ENCODE data around the gene RNASEH2B.
A peak's percentile ranks its signal among the peaks of the same experiment; 100 is the strongest.

The RNASEH2B gene

GRCh38 chr13:50898338-50898737, 11.3 kb upstream of the RNASEH2B start:
- DNase-seq: no peak
- in situ Hi-C loops (cut with HindIII; ENCODE audit: low pct_ligation_motif_present, low pct_unique_long_range_greater_than_20kb, low sequenced_read_pairs): no loop called here

GRCh38 chr13:50901701-50902100, 7.9 kb upstream of the RNASEH2B start:
- in situ Hi-C loops (cut with HindIII; ENCODE audit: low pct_ligation_motif_present, low pct_unique_long_range_greater_than_20kb, low sequenced_read_pairs): no loop called here
- no peak for DNase-seq

- in situ Hi-C loops (cut with HindIII; ENCODE audit: low pct_ligation_motif_present, low pct_unique_long_range_greater_than_20kb, low sequenced_read_pairs): no loop called here
- no peak for DNase-seq
These were observed 4.3 kb upstream of the RNASEH2B start for GRCh38 chr13:50905256-50905655.

- in situ Hi-C loops (cut with HindIII; ENCODE audit: low pct_ligation_motif_present, low pct_unique_long_range_greater_than_20kb, low sequenced_read_pairs): no loop called here
These were observed 1.8 kb upstream of the RNASEH2B start for GRCh38 chr13:50907781-50908180.

GRCh38 chr13:50908371-50908770, 1.2 kb upstream of the RNASEH2B start:
- in situ Hi-C loops (cut with HindIII; ENCODE audit: low pct_ligation_motif_present, low pct_unique_long_range_greater_than_20kb, low sequenced_read_pairs): no loop called here

More at GRCh38 chr13:50907781-50908180, 1.8 kb upstream of the RNASEH2B start:
- DNase-seq: no peak

GRCh38 chr13:50910485-50910805, 854 bp downstream of the RNASEH2B start:
- in situ Hi-C loops (cut with HindIII; ENCODE audit: low pct_ligation_motif_present, low pct_unique_long_range_greater_than_20kb, low sequenced_read_pairs): no loop called here
- DNase-seq: peak; percentile 48

More at GRCh38 chr13:50908371-50908770, 1.2 kb upstream of the RNASEH2B start:
- DNase-seq: no peak

GRCh38 chr13:50911081-50911631, 1.6 kb downstream of the RNASEH2B start:
- in situ Hi-C loops (cut with HindIII; ENCODE audit: low pct_ligation_motif_present, low pct_unique_long_range_greater_than_20kb, low sequenced_read_pairs): no loop called here
- DNase-seq: no peak

GRCh38 chr13:50911937-50912795, 2.6 kb downstream of the RNASEH2B start:
- DNase-seq: peak; percentile 78
- in situ Hi-C loops (cut with HindIII; ENCODE audit: low pct_ligation_motif_present, low pct_unique_long_range_greater_than_20kb, low sequenced_read_pairs): no loop called here

GRCh38 chr13:50912851-50913250, 3.3 kb downstream of the RNASEH2B start:
- DNase-seq: no peak

GRCh38 chr13:50914176-50914700, 4.6 kb downstream of the RNASEH2B start:
- in situ Hi-C loops (cut with HindIII; ENCODE audit: low pct_ligation_motif_present, low pct_unique_long_range_greater_than_20kb, low sequenced_read_pairs): no loop called here

More at GRCh38 chr13:50912851-50913250, 3.3 kb downstream of the RNASEH2B start:
- in situ Hi-C loops (cut with HindIII; ENCODE audit: low pct_ligation_motif_present, low pct_unique_long_range_greater_than_20kb, low sequenced_read_pairs): no loop called here

GRCh38 chr13:50914848-50915247, 5.3 kb downstream of the RNASEH2B start:
- no peak for DNase-seq
- in situ Hi-C loops (cut with HindIII; ENCODE audit: low pct_ligation_motif_present, low pct_unique_long_range_greater_than_20kb, low sequenced_read_pairs): no loop called here

More at GRCh38 chr13:50914176-50914700, 4.6 kb downstream of the RNASEH2B start:
- no peak for DNase-seq

GRCh38 chr13:50915565-50915964, 6.0 kb downstream of the RNASEH2B start:
- in situ Hi-C loops (cut with HindIII; ENCODE audit: low pct_ligation_motif_present, low pct_unique_long_range_greater_than_20kb, low sequenced_read_pairs): no loop called here
- no peak for DNase-seq

- DNase-seq: no peak
- in situ Hi-C loops (cut with HindIII; ENCODE audit: low pct_ligation_motif_present, low pct_unique_long_range_greater_than_20kb, low sequenced_read_pairs): no loop called here
These were observed 7.2 kb downstream of the RNASEH2B start for GRCh38 chr13:50916701-50917184.

GRCh38 chr13:50917572-50917971, 8.0 kb downstream of the RNASEH2B start:
- DNase-seq: no peak
- in situ Hi-C loops (cut with HindIII; ENCODE audit: low pct_ligation_motif_present, low pct_unique_long_range_greater_than_20kb, low sequenced_read_pairs): no loop called here

GRCh38 chr13:50918567-50918966, 9.0 kb downstream of the RNASEH2B start:
- in situ Hi-C loops (cut with HindIII; ENCODE audit: low pct_ligation_motif_present, low pct_unique_long_range_greater_than_20kb, low sequenced_read_pairs): no loop called here
- no peak for DNase-seq

- in situ Hi-C loops (cut with HindIII; ENCODE audit: low pct_ligation_motif_present, low pct_unique_long_range_greater_than_20kb, low sequenced_read_pairs): no loop called here
- no peak for DNase-seq
These were observed 9.7 kb downstream of the RNASEH2B start for GRCh38 chr13:50919277-50919676.

- no peak for DNase-seq
- in situ Hi-C loops (cut with HindIII; ENCODE audit: low pct_ligation_motif_present, low pct_unique_long_range_greater_than_20kb, low sequenced_read_pairs): no loop called here
These were observed 12.1 kb downstream of the RNASEH2B start for GRCh38 chr13:50921706-50922105.

- in situ Hi-C loops (cut with HindIII; ENCODE audit: low pct_ligation_motif_present, low pct_unique_long_range_greater_than_20kb, low sequenced_read_pairs): no loop called here
- peak; percentile 4 for DNase-seq
These were observed 13.7 kb downstream of the RNASEH2B start for GRCh38 chr13:50923272-50923671.

- in situ Hi-C loops (cut with HindIII; ENCODE audit: low pct_ligation_motif_present, low pct_unique_long_range_greater_than_20kb, low sequenced_read_pairs): no loop called here
- no peak for DNase-seq
These were observed 14.4 kb downstream of the RNASEH2B start for GRCh38 chr13:50924025-50924424.

- in situ Hi-C loops (cut with HindIII; ENCODE audit: low pct_ligation_motif_present, low pct_unique_long_range_greater_than_20kb, low sequenced_read_pairs): no loop called here
- DNase-seq: no peak
These were observed 18.1 kb downstream of the RNASEH2B start for GRCh38 chr13:50927701-50928100.
